ENCODE measurements around the gene MACROD2.
"Not testable (repeated sequence)": the region's sequence is repeated elsewhere in the genome, so short reads cannot be mapped to it uniquely, and the experiment has no call there.

GRCh38 chr20:14926436-14926835 lies 931.1 kb downstream of the MACROD2 start:
- not testable (repeated sequence) for TF ChIP-seq EP300, CTCF (IDR thresholded peaks at IDR 0.05)
